ENCODE results near the gene INO80C.
"Not testable (repeated sequence)": the region's sequence is repeated elsewhere in the genome, so short reads cannot be mapped to it uniquely, and the experiment has no call there.

Gene INO80C

GRCh38 chr18:35457140-35457704 is 40.5 kb downstream of the INO80C start:
- no peak for DNase-seq

GRCh38 chr18:35455926-35456763 is 41.6 kb downstream of the INO80C start:
- DNase-seq = no peak

DNA sequence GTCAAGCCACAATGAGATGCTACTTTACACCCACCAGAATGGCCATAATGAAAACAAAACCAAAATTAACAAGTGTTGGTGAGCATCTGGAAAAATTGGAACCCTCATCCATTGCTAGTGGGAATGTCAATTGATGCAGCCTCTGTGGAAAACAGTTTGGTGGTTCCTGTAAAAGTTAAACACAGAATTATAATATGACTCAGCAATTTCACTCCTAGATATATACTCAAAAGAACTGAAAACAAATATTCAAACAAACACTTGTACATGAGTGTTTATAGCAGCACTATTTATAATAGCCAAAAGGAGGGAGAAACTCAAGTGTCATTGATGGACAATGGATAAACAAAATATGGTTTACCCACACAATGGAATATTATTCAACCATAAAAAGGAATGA is 43.0 kb downstream of the INO80C start:
- DNase-seq = no peak

GRCh38 chr18:35453065-35453464 is 44.7 kb downstream of the INO80C start:
- DNase-seq = not testable (repeated sequence)

DNA sequence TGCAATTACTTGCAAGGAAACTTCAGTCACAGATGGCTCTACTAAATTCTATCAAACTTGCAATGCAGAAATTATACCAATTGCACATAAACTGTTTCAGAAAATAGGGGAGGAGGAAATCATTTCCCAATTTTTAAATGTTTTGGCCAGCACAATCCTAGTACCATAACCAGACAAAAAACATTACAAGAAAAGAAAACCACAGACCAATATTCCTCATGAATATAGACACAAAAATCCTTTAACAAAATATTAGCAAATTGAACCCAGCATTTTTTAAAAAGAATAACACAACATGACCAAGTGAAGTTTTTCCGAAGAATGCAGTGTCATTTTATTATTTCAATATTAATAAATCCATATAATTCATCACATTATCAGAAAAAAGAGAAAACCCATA is 45.8 kb downstream of the INO80C start:
- DNase-seq = no peak

- DNase-seq = no peak
Observed at GRCh38 chr18:35451032-35451431, 46.7 kb downstream of the INO80C start.

- DNase-seq = no peak
Observed at GRCh38 chr18:35444636-35445035, 53.1 kb downstream of the INO80C start.

GRCh38 chr18:35443847-35444246 is 53.9 kb downstream of the INO80C start:
- no peak for DNase-seq

- no peak for DNase-seq
Observed at GRCh38 chr18:35443434-35443833, 54.3 kb downstream of the INO80C start.

DNA sequence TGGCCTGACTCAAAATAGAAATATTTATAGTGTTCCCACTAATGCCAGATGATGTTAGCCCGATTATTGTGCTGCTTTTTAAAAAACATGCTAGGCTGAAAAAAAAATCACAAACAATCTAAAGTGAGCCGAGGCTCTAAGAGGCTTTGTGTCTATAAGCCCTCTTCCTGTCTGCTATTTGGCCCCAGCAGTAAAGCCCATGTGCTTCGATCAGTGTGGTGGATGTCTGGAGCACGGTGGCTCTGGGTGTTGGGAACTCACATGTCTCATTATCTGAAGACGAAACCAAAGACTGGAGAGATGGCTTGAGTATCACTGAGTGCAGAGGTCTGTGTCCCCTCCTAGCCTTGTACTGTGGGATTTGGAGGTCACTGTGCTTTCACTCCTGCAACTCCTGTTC is 55.1 kb downstream of the INO80C start:
- no peak for DNase-seq

DNA sequence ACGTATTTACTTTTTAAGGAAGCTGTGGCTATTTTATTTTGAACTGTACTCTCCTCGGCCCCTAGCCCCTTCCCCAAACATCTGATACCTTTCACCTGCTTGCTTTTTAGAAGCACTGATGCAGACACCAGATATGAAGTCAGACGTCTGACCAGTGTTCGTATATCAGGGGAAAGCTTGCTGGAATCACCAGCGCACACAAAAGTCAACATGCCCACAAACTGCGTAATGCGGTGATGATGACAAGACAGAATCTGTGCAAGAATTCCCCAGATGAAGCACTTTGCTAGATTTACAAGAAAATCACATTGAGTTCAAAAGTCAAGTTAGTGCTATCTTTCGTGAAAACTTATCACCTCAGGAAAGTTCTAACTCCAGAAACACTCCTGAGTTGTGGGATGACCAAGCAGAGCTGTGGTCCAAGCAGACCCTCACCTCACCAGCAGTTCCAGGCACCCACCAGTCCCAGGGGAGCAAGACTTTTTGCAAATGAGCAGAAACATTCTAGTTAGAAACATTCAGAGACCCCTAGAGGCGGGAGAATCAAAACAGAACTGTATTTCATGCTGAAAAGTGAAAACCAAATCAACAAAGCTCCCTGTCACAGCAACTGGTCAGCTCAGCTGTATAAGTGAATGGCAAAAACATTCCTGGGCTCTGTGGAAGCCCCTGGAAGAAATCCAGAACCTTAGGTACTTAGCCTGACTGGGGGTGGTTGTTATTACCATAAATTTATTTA is 55.7 kb downstream of the INO80C start:
- no peak for DNase-seq

GRCh38 chr18:35438480-35439234 is 59.1 kb downstream of the INO80C start:
- no peak for DNase-seq

- no peak for DNase-seq
Observed at GRCh38 chr18:35437836-35438235, 59.9 kb downstream of the INO80C start.

DNA sequence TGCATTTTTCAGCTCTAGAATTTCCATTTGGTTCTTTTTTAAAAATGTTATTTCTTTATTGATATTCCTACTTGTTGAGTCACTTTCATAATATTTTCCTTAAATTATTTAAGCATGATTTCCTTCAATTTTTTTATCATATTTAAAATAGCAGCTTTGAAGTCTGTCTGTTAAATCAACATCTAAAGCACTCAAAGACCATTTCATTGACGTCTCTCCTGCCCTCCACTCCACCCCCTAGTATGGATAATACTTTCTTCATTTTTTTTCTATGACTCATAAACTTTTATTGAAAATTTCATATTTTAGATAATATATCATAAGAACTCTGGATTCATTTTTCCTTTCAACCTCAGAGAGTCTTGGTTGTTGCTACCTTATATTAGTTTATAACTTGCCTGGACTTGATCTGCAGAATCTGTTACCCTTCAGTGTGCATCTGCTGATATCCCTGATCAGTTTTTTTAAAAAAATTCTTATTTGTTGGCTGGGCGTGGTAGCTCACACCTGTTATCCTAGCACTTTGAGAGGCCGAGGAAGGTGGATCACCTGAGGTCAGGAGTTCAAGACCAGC is 61.6 kb downstream of the INO80C start:
- DNase-seq = no peak

DNA sequence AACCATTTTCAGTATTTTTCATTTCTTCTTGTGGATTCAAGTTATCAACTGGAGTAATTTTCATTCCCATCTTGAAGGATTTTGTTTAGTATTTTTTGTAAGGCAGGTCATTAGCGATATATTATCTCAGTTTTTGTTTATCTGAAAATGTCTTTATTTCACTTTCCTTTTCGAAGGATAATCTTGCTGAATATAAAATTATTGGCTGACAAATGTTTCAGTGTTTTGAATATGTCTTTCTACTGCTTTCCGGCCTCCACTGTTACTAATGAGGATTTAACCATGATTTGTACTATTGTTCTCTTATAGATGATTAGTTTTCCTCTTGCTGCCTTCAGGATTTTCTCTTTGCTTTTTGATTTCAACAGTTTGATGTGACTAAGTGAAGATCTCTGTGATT is 62.4 kb downstream of the INO80C start:
- no peak for DNase-seq

DNA sequence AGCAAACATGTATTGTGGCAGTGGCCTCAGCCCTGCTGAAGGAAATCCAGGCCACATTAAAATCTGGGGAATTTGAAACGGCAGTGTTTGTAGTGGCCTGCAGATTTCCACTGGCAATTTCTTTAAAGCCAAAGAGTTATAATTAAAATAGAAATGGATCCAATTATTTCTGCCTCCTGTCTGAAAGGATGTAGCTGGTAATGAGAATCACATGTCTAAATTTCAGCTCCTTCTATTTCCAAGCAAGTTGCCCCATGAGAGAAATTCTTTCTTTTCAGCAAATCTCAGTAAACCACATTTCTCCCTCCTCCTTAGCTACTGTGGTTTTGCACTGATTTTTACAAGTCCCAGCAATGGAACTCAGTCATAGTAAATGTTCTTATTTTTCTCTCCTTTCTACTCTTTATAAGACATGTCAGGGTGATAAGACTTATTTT is 65.2 kb downstream of the INO80C start:
- DNase-seq = no peak

GRCh38 chr18:35431374-35431741 is 66.4 kb downstream of the INO80C start:
- no peak for DNase-seq

DNA sequence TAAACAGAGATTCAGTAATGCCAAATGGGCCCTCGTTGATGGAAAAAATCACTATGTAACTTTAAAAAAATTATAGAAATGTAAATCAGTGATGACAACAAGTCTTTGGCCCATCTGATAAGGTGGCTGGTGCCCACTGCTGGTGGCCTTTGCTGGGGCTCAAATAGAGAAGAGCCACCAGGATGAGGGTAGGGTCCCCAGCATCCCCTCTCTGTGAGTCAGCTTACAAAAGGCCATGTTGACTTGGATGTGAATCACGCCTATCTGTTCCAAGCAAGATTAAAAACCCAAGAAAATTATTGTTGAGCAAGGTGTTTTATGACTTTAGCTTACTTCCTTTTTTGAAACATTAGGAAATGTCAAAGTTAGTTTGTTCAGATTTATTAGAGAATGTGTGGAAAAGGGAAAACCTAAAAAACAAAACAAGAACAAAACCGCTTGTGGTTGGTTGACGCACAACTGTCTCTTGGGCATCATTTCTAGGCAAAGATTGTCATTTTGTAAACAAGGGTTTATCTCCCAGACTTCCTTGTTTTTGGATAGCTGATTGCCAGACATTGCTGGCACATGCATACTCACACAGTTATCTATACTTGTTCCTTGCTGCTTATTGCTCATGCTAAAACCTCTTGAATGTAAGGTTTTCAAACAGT is 66.9 kb downstream of the INO80C start:
- DNase-seq = no peak

DNA sequence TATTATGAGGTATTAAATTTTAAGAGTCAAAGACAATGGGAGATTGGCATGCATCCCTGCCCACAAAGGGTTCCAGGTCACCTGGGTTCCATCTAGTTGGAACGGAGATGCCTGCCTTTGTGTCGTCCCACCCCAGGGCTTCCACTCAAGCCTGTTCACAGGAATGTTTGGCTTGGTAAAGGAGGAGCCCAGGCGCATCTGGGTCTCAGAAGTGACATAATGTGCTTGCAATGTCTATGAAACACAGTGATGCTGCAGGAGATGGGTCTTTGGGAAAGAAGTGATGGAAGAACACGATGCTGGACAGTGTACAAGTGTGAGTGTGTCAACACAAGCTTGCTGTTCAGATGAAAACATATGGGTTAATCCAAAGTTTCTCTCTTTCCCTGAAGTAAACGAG is 71.0 kb downstream of the INO80C start:
- no peak for DNase-seq

- DNase-seq = no peak
Observed at GRCh38 chr18:35424356-35424755, 73.4 kb downstream of the INO80C start.

GRCh38 chr18:35422237-35422636 is 75.5 kb downstream of the INO80C start:
- DNase-seq = no peak

GRCh38 chr18:35418610-35419009 is 79.2 kb downstream of the INO80C start:
- DNase-seq = no peak

Measured in stimulated activated CD4-positive, alpha-beta T cell treated with anti-CD3 and anti-CD28 coated beads, Interleukin-4, amount 100 ng/mL, for 4 hours (primary cell).